Activated CD4-positive, alpha-beta T cell treated with anti-CD3 and anti-CD28 coated beads, Interleukin-2, amount 50 U/mL, for 1 hour (primary cell): Measurements from ENCODE around the gene WDR1.

Source experiments
- DNase-seq: peaks from one replicate; pipeline ENCODE4 v3.0.0-alpha.2; 2020

Gene WDR1

GRCh38 chr4:10116569-10117358 is at the start of gene WDR1:
WDR1 (minus strand) TSS chr4:10116799; CDS start chr4:10116666, 133 bp downstream.
- DNase-seq: peak; percentile 87

- DNase-seq: no peak
These were observed 48.3 kb upstream of the WDR1 start for GRCh38 chr4:10164877-10165283.

GRCh38 chr4:10163296-10163695 is 46.7 kb upstream of the WDR1 start:
- DNase-seq: no peak

- no peak for DNase-seq
These were observed 45.9 kb upstream of the WDR1 start for GRCh38 chr4:10162341-10163000.

GRCh38 chr4:10161840-10162239 is 45.2 kb upstream of the WDR1 start:
- DNase-seq: no peak

GRCh38 chr4:10161146-10161545 is 44.5 kb upstream of the WDR1 start:
- DNase-seq: no peak

GRCh38 chr4:10160281-10160856 is 43.8 kb upstream of the WDR1 start:
- no peak for DNase-seq

GRCh38 chr4:10159671-10160070 is 43.1 kb upstream of the WDR1 start:
- DNase-seq: no peak

- DNase-seq: no peak
These were observed 41.8 kb upstream of the WDR1 start for GRCh38 chr4:10158333-10158942.

GRCh38 chr4:10157478-10158332 is 41.1 kb upstream of the WDR1 start:
- peak; percentile 20 for DNase-seq

- DNase-seq: no peak
These were observed 37.6 kb upstream of the WDR1 start for GRCh38 chr4:10154241-10154640.

- no peak for DNase-seq
These were observed 36.6 kb upstream of the WDR1 start for GRCh38 chr4:10153161-10153560.

- DNase-seq: no peak
These were observed 34.6 kb upstream of the WDR1 start for GRCh38 chr4:10151182-10151581.

GRCh38 chr4:10144966-10145365 is 28.4 kb upstream of the WDR1 start:
- no peak for DNase-seq

GRCh38 chr4:10144479-10144878 is 27.9 kb upstream of the WDR1 start:
- DNase-seq: no peak

- DNase-seq: no peak
These were observed 26.6 kb upstream of the WDR1 start for GRCh38 chr4:10143171-10143570.

GRCh38 chr4:10140866-10141759 is 24.5 kb upstream of the WDR1 start:
- DNase-seq: no peak

- no peak for DNase-seq
These were observed 22.9 kb upstream of the WDR1 start for GRCh38 chr4:10139518-10139917.

GRCh38 chr4:10135260-10135659 is 18.7 kb upstream of the WDR1 start:
- no peak for DNase-seq

- DNase-seq: no peak
These were observed 17.5 kb upstream of the WDR1 start for GRCh38 chr4:10134141-10134540.

- no peak for DNase-seq
These were observed 14.6 kb upstream of the WDR1 start for GRCh38 chr4:10131202-10131601.
